ENCODE data around the gene POLE.

Gene POLE

GRCh38 chr12:132637811-132638210 is 49.3 kb downstream of the POLE start:
- H3K4me3 ChIP-seq (ENCODE audit: low read length): no peak overlapping the region
- DNase-seq (ENCODE audit: low read depth): no peak
- TF ChIP-seq, protein P1, sequence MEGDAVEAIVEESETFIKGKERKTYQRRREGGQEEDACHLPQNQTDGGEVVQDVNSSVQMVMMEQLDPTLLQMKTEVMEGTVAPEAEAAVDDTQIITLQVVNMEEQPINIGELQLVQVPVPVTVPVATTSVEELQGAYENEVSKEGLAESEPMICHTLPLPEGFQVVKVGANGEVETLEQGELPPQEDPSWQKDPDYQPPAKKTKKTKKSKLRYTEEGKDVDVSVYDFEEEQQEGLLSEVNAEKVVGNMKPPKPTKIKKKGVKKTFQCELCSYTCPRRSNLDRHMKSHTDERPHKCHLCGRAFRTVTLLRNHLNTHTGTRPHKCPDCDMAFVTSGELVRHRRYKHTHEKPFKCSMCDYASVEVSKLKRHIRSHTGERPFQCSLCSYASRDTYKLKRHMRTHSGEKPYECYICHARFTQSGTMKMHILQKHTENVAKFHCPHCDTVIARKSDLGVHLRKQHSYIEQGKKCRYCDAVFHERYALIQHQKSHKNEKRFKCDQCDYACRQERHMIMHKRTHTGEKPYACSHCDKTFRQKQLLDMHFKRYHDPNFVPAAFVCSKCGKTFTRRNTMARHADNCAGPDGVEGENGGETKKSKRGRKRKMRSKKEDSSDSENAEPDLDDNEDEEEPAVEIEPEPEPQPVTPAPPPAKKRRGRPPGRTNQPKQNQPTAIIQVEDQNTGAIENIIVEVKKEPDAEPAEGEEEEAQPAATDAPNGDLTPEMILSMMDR (IDR thresholded peaks at IDR 0.05; ENCODE audit: insufficient read depth, low read depth, low read length, missing control alignments): no peak

GRCh38 chr12:132635076-132635955 is 51.8 kb downstream of the POLE start:
- no peak overlapping the region for H3K4me3 ChIP-seq (ENCODE audit: low read length)
- DNase-seq (ENCODE audit: low read depth): no peak
- TF ChIP-seq, protein P1 (IDR thresholded peaks at IDR 0.05; ENCODE audit: insufficient read depth, low read depth, low read length, missing control alignments): no peak

DNA sequence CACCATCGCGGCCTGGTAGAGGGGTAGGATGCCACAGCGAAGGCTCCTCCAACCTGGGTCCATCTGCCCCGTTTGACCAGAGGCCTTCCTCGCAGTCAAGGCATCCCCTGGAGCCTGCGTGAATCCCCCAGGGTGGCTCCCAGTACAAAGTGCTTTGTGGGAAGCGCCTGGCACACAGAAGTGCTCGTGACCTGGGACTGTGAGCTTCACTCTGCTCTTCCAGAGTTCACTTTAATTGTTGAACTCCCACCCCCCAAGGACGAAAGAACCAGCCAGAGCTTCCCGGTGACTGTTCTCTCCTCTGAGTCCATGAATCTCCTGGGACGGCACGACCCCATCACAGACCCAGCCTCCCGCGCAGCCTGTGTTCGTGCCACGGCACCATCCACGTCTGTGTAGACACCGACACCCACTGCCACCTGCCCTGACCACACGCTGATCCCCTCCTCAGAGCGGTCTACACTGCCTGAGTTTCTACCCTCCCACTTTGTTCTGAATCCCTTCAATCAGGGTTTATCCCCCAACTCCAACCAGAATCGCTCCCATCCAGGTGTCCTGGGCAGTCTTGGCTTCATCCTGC is 52.6 kb downstream of the POLE start:
- TF ChIP-seq, protein P1 (IDR thresholded peaks at IDR 0.05; ENCODE audit: insufficient read depth, low read depth, low read length, missing control alignments): no peak
- no peak for DNase-seq (ENCODE audit: low read depth)
- H3K4me3 ChIP-seq (ENCODE audit: low read length): no peak overlapping the region

- H3K4me3 ChIP-seq (ENCODE audit: low read length): no peak overlapping the region
- DNase-seq (ENCODE audit: low read depth): no peak
- TF ChIP-seq, protein P1 (IDR thresholded peaks at IDR 0.05; ENCODE audit: insufficient read depth, low read depth, low read length, missing control alignments): no peak
Measured at GRCh38 chr12:132633901-132634300, 53.2 kb downstream of the POLE start.

DNA sequence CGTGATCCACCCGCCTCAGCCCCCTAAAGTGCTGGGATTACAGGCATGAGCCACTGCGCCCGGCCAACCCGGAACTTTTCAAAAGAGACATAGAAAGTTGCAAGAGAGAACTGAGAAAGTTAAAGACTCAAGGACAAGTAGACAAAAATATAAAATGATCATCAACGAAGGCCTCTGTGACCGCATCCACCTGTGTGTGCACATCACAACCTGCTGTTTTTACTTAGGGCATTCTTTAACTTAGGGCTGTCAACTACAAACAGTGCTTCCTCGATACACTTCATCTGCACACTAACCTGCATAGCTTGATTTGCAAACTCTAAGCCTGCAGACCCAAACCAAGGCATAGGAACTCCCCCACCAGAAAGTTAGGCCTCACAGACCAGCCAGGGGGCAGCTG is 53.7 kb downstream of the POLE start:
- no peak overlapping the region for H3K4me3 ChIP-seq (ENCODE audit: low read length)
- TF ChIP-seq, protein P1 (IDR thresholded peaks at IDR 0.05; ENCODE audit: insufficient read depth, low read depth, low read length, missing control alignments): no peak
- no peak for DNase-seq (ENCODE audit: low read depth)

- H3K4me3 ChIP-seq (ENCODE audit: low read length): no peak overlapping the region
- TF ChIP-seq, protein P1 (IDR thresholded peaks at IDR 0.05; ENCODE audit: insufficient read depth, low read depth, low read length, missing control alignments): no peak
- no peak for DNase-seq (ENCODE audit: low read depth)
Measured at GRCh38 chr12:132632521-132633228, 54.5 kb downstream of the POLE start.

Data from epithelial cell of esophagus (primary cell).